ENCODE data around the gene RNF207.

- TF ChIP-seq CTCF (IDR thresholded peaks at IDR 0.05) (no peak), ZFX (IDR thresholded peaks at IDR 0.05; ENCODE audit: borderline replicate concordance) (no peak)
Observed at GRCh38 chr1:6212193-6212959, 6.5 kb downstream of the RNF207 start.

Measured in 22Rv1 (cell line).